ENCODE results near the gene LYL1.

Gene LYL1

GRCh38 chr19:13109361-13110098 is 6.9 kb upstream of the LYL1 start:
- no peaks in the 10 kb centered on the region for H3K9me2 ChIP-seq (replicated peaks; ENCODE audit: control insufficient read depth, low read length)
- no peaks in the 10 kb centered on the region for H3K27me3 ChIP-seq (ENCODE audit: control insufficient read depth, low read length)
- H3K4me3 ChIP-seq (ENCODE audit: low read length), result no peak overlapping the region
- peaks cover 10% of the 10 kb centered on the region for H3F3A ChIP-seq (ENCODE audit: control insufficient read depth, insufficient read depth)
- H3K79me2 ChIP-seq (ENCODE audit: control insufficient read depth, low read length), result peaks cover 19% of the 10 kb centered on the region
- H3K27ac ChIP-seq (ENCODE audit: low read depth, low read length), result no peak overlapping the region
- peaks cover 42% of the 10 kb centered on the region for H3K36me3 ChIP-seq (ENCODE audit: control insufficient read depth, low read length)
- H4K20me1 ChIP-seq (ENCODE audit: control insufficient read depth, insufficient read depth, low read depth, low read length), result no peaks in the 10 kb centered on the region
- H3K4me1 ChIP-seq (ENCODE audit: control insufficient read depth, low read length), result peaks cover 20% of the 10 kb centered on the region
- no peak overlapping the region for H3K4me2 ChIP-seq (ENCODE audit: low read length)
- TF ChIP-seq EZH2phosphoT487 (IDR thresholded peaks at IDR 0.05; ENCODE audit: borderline replicate concordance, low read length), result no peak
- TF ChIP-seq, protein P1, sequence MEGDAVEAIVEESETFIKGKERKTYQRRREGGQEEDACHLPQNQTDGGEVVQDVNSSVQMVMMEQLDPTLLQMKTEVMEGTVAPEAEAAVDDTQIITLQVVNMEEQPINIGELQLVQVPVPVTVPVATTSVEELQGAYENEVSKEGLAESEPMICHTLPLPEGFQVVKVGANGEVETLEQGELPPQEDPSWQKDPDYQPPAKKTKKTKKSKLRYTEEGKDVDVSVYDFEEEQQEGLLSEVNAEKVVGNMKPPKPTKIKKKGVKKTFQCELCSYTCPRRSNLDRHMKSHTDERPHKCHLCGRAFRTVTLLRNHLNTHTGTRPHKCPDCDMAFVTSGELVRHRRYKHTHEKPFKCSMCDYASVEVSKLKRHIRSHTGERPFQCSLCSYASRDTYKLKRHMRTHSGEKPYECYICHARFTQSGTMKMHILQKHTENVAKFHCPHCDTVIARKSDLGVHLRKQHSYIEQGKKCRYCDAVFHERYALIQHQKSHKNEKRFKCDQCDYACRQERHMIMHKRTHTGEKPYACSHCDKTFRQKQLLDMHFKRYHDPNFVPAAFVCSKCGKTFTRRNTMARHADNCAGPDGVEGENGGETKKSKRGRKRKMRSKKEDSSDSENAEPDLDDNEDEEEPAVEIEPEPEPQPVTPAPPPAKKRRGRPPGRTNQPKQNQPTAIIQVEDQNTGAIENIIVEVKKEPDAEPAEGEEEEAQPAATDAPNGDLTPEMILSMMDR (IDR thresholded peaks at IDR 0.05; ENCODE audit: low read depth, low read length, poor library complexity, severe bottlenecking), result no peak
- H3K9me3 ChIP-seq (ENCODE audit: control insufficient read depth, insufficient read depth, low read length), result no peaks in the 10 kb centered on the region

DNA sequence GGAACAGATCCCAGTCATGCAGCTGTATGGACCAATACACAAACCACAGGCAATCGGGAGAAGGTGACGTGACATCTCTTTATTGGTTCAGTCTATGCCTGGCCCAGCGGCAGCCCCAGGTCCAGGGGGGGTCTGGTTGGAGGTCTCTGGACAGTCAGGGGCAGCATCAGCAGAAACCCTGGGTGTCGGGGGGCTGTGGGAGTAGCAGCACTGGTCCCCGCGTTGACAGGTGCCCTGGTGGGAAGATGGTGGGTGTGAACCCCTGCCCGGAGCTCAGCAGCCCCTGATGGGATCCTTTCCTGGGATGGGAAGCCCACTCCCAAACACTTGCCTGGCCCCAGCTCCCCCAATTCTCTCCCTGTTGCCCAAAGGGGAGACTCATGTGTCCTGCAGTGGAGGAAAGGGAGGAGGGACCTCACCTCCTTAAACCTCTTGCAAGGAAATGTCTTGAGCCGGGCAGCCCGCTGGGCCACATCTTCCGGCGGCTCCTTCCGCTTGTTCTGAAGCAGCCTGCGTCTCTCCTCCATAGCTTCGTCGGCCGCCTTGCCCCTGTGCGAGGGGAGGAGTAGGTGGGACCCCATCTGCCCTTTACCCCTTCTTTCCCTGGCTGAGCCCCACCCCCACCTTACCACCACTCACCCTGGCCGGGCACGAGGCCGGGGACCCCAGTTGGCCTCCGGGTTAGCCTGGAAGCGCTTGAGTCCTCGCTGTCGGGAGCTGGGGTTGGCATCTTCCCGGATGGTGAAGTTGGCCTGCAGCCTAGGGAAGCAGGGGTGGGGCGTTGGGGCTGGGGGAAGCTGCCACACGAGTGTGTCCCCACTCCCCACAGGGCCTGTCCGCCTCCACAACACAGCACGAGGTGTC is 2.4 kb upstream of the LYL1 start:
- H3K36me3 ChIP-seq (ENCODE audit: control insufficient read depth, low read length), result peaks cover 49% of the 10 kb centered on the region
- peaks cover 36% of the 10 kb centered on the region for H3F3A ChIP-seq (ENCODE audit: control insufficient read depth, insufficient read depth)
- TF ChIP-seq EZH2phosphoT487 (IDR thresholded peaks at IDR 0.05; ENCODE audit: borderline replicate concordance, low read length), result no peak
- TF ChIP-seq, protein P1 (IDR thresholded peaks at IDR 0.05; ENCODE audit: low read depth, low read length, poor library complexity, severe bottlenecking), result peak; percentile 59
- H3K79me2 ChIP-seq (ENCODE audit: control insufficient read depth, low read length), result peaks cover 41% of the 10 kb centered on the region
- H3K4me1 ChIP-seq (ENCODE audit: control insufficient read depth, low read length), result peaks cover 51% of the 10 kb centered on the region
- no peaks in the 10 kb centered on the region for H3K27me3 ChIP-seq (ENCODE audit: control insufficient read depth, low read length)
- H3K4me2 ChIP-seq (ENCODE audit: low read length), result peak overlapping the region; percentile 100
- no peaks in the 10 kb centered on the region; the same call in 1 of the 2 replicates for H4K20me1 ChIP-seq (ENCODE audit: control insufficient read depth, insufficient read depth, low read depth, low read length)
- no peaks in the 10 kb centered on the region for H3K9me3 ChIP-seq (ENCODE audit: control insufficient read depth, insufficient read depth, low read length)
- H3K9me2 ChIP-seq (replicated peaks; ENCODE audit: control insufficient read depth, low read length), result no peaks in the 10 kb centered on the region
- peak overlapping the region; percentile 88 for H3K4me3 ChIP-seq (ENCODE audit: low read length)
- H3K27ac ChIP-seq (ENCODE audit: low read depth, low read length), result peak overlapping the region; percentile 99

GRCh38 chr19:13104360-13104847 is 1.7 kb upstream of the LYL1 start:
- Histone ChIP-seq H3K36me3 (ENCODE audit: control insufficient read depth, low read length) (peaks cover 49% of the 10 kb centered on the region), H4K20me1 (ENCODE audit: control insufficient read depth, insufficient read depth, low read depth, low read length) (no peaks in the 10 kb centered on the region; the same call in 1 of the 2 replicates), H3F3A (ENCODE audit: control insufficient read depth, insufficient read depth) (peaks cover 40% of the 10 kb centered on the region), H3K9me2 (replicated peaks; ENCODE audit: control insufficient read depth, low read length) (no peaks in the 10 kb centered on the region), H3K27me3 (ENCODE audit: control insufficient read depth, low read length) (no peaks in the 10 kb centered on the region), H3K27ac (ENCODE audit: low read depth, low read length) (peak overlapping the region; percentile 99), H3K4me3 (ENCODE audit: low read length) (peak overlapping the region; percentile 88), H3K4me1 (ENCODE audit: control insufficient read depth, low read length) (peaks cover 58% of the 10 kb centered on the region), H3K79me2 (ENCODE audit: control insufficient read depth, low read length) (peaks cover 46% of the 10 kb centered on the region), H3K9me3 (ENCODE audit: control insufficient read depth, insufficient read depth, low read length) (no peaks in the 10 kb centered on the region), H3K4me2 (ENCODE audit: low read length) (peak overlapping the region; percentile 100)
- TF ChIP-seq, protein P1 (IDR thresholded peaks at IDR 0.05; ENCODE audit: low read depth, low read length, poor library complexity, severe bottlenecking), result peak; percentile 99
- TF ChIP-seq EZH2phosphoT487 (IDR thresholded peaks at IDR 0.05; ENCODE audit: borderline replicate concordance, low read length), result no peak

Measured in DOHH2 (cell line).